Skeletal muscle tissue (tissue), 4 donors: Measurements from ENCODE around the gene IL37. TPM values are rescaled to one million over a fixed set of nuclear protein-coding genes. Genes with fewer than 3 reads are reported as not detected.

Experiments
- H3K27ac ChIP-seq: one replicate; pipeline ENCODE4 v1.7.0; 2013; ENCODE audit warnings: mild to moderate bottlenecking, low read depth, low read length, inconsistent platforms
- H3K27me3 ChIP-seq, 3 donors: one replicate each; pipeline ENCODE4 v1.7.0; 2013; ENCODE audit warnings: low read length in 3 of 3; ENCODE audit not compliant: control insufficient read depth in 3 of 3, insufficient read depth in 3 of 3
- H3K36me3 ChIP-seq, 3 donors: one replicate each; pipeline ENCODE4 v1.7.0; 2013; ENCODE audit warnings: low read length in 3 of 3; ENCODE audit not compliant: control insufficient read depth in 3 of 3, insufficient read depth in 3 of 3
- H3K4me1 ChIP-seq, 3 donors: one replicate each; pipeline ENCODE4 v1.7.0; 2013; ENCODE audit warnings: low read length in 3 of 3, mild to moderate bottlenecking in 3 of 3; ENCODE audit not compliant: control insufficient read depth in 3 of 3, insufficient read depth in 3 of 3
- H3K4me3 ChIP-seq, 3 donors: one replicate each; pipeline ENCODE4 v1.7.0; 2013; ENCODE audit warnings: low read length in 3 of 3
- H3K9ac ChIP-seq, 3 donors: one replicate each; pipeline ENCODE4 v1.7.0; 2013; ENCODE audit warnings: low read length in 3 of 3, mild to moderate bottlenecking in 3 of 3, moderate library complexity in 2 of 3, low read depth in 1 of 3
- H3K9me3 ChIP-seq, 3 donors: one replicate each; pipeline ENCODE4 v1.7.0; 2013; ENCODE audit warnings: low read length in 3 of 3; ENCODE audit not compliant: control insufficient read depth in 3 of 3
- total RNA-seq: library from RNA; depleted of rRNA; stranded (reverse); fragments of >200 nt; gene quantifications from one replicate; pipeline ENCODE4 v1.2.3, GENCODE V29; 2014
- donor health status: Osteomylitis.

The IL37 gene
- total RNA-seq, 1 donor from 2014 or later: not detected

- no peaks in the 10 kb centered on the region for H3K36me3 ChIP-seq
- no peak overlapping the region for H3K9ac ChIP-seq
- H3K9me3 ChIP-seq: no peaks in the 10 kb centered on the region
- peaks cover 0 to 2% (median 0%) of the 10 kb centered on the region in 3 donors for H3K27me3 ChIP-seq
- no peak overlapping the region for H3K27ac ChIP-seq
- no peak overlapping the region for H3K4me3 ChIP-seq
- no peaks in the 10 kb centered on the region for H3K4me1 ChIP-seq
Measured at GRCh38 chr2:112877423-112877822, 33.5 kb upstream of the IL37 start.

GRCh38 chr2:112879491-112880041 is 31.4 kb upstream of the IL37 start:
- no peak overlapping the region for H3K27ac ChIP-seq
- peaks cover 0 to 2% (median 0%) of the 10 kb centered on the region in 3 donors for H3K27me3 ChIP-seq
- H3K4me1 ChIP-seq: no peaks in the 10 kb centered on the region
- H3K36me3 ChIP-seq: no peaks in the 10 kb centered on the region
- no peak overlapping the region for H3K9ac ChIP-seq
- H3K4me3 ChIP-seq: no peak overlapping the region
- H3K9me3 ChIP-seq: no peaks in the 10 kb centered on the region

GRCh38 chr2:112880091-112880531 is 30.9 kb upstream of the IL37 start:
- no peaks in the 10 kb centered on the region for H3K4me1 ChIP-seq
- no peak overlapping the region for H3K9ac ChIP-seq
- H3K27ac ChIP-seq: no peak overlapping the region
- no peak overlapping the region for H3K4me3 ChIP-seq
- no peaks in the 10 kb centered on the region for H3K9me3 ChIP-seq
- H3K27me3 ChIP-seq: peaks cover 0 to 2% (median 0%) of the 10 kb centered on the region in 3 donors
- H3K36me3 ChIP-seq: no peaks in the 10 kb centered on the region

- no peaks in the 10 kb centered on the region for H3K9me3 ChIP-seq
Measured at GRCh38 chr2:112880696-112881095, 30.3 kb upstream of the IL37 start.

GRCh38 chr2:112881217-112881985 is 29.6 kb upstream of the IL37 start:
- H3K9ac ChIP-seq: no peak overlapping the region
- H3K36me3 ChIP-seq: no peaks in the 10 kb centered on the region
- H3K9me3 ChIP-seq: no peaks in the 10 kb centered on the region
- H3K27me3 ChIP-seq: peaks cover 0 to 2% (median 0%) of the 10 kb centered on the region in 3 donors
- no peak overlapping the region for H3K4me3 ChIP-seq
- no peak overlapping the region for H3K27ac ChIP-seq
- no peaks in the 10 kb centered on the region for H3K4me1 ChIP-seq

More at GRCh38 chr2:112880696-112881095, 30.3 kb upstream of the IL37 start:
- Histone ChIP-seq H3K27ac (no peak overlapping the region), H3K4me3 (no peak overlapping the region), H3K4me1 (no peaks in the 10 kb centered on the region), H3K9ac (no peak overlapping the region), H3K36me3 (no peaks in the 10 kb centered on the region), H3K27me3 (peaks cover 0 to 2% (median 0%) of the 10 kb centered on the region in 3 donors)

- Histone ChIP-seq H3K27ac (no peak overlapping the region), H3K9me3 (no peaks in the 10 kb centered on the region), H3K4me3 (no peak overlapping the region), H3K9ac (no peak overlapping the region), H3K4me1 (no peaks in the 10 kb centered on the region), H3K27me3 (peaks cover 0 to 2% (median 0%) of the 10 kb centered on the region in 3 donors), H3K36me3 (no peaks in the 10 kb centered on the region)
Measured at GRCh38 chr2:112883669-112884068, 27.3 kb upstream of the IL37 start.

- Histone ChIP-seq H3K27me3 (peaks cover 0 to 2% (median 0%) of the 10 kb centered on the region in 3 donors), H3K27ac (no peak overlapping the region), H3K9ac (no peak overlapping the region), H3K36me3 (no peaks in the 10 kb centered on the region), H3K4me1 (no peaks in the 10 kb centered on the region), H3K4me3 (no peak overlapping the region), H3K9me3 (no peaks in the 10 kb centered on the region)
Measured at GRCh38 chr2:112884869-112885505, 26.0 kb upstream of the IL37 start.

GRCh38 chr2:112885506-112885902 is 25.5 kb upstream of the IL37 start:
- H3K27me3 ChIP-seq: no peaks in the 10 kb centered on the region
- H3K36me3 ChIP-seq: no peaks in the 10 kb centered on the region
- H3K9me3 ChIP-seq: no peaks in the 10 kb centered on the region
- no peak overlapping the region for H3K27ac ChIP-seq
- no peaks in the 10 kb centered on the region for H3K4me1 ChIP-seq
- no peak overlapping the region for H3K9ac ChIP-seq
- H3K4me3 ChIP-seq: no peak overlapping the region

GRCh38 chr2:112886291-112886690 is 24.7 kb upstream of the IL37 start:
- H3K9ac ChIP-seq: no peak overlapping the region
- no peak overlapping the region for H3K27ac ChIP-seq
- H3K27me3 ChIP-seq: no peaks in the 10 kb centered on the region
- H3K36me3 ChIP-seq: no peaks in the 10 kb centered on the region
- no peak overlapping the region for H3K4me3 ChIP-seq
- no peaks in the 10 kb centered on the region for H3K9me3 ChIP-seq
- no peaks in the 10 kb centered on the region for H3K4me1 ChIP-seq
